Activated naive CD4-positive, alpha-beta T cell treated with anti-CD3 and anti-CD28 coated beads for 36 hours (primary cell): Measurements from ENCODE around the gene KCNK6. TPM values are rescaled to one million over a fixed set of nuclear protein-coding genes. Genes with fewer than 3 reads are reported as not detected.

Source experiments
- CTCF ChIA-PET: fragments of 350-600 bp; sonication (Branson Sonifier 250); formaldehyde crosslinking; loops from one replicate; lab custom pipeline; 2021; ENCODE audit warnings: antibody characterized with exemption; lab: Charles Lee
- DNase-seq: peaks from one replicate; pipeline ENCODE4 v3.0.0-alpha.2; 2020
- H3K27ac Mint-ChIP-seq: one replicate; pipeline ENCODE4 v1.8.0; 2021; ENCODE audit warnings: mild to moderate bottlenecking, mixed read lengths
- H3K27me3 Mint-ChIP-seq: one replicate; pipeline ENCODE4 v1.8.0; 2021; ENCODE audit warnings: low read depth, mixed read lengths
- H3K36me3 Mint-ChIP-seq: one replicate; pipeline ENCODE4 v1.8.0; 2021; ENCODE audit warnings: low read depth, mixed read lengths
- H3K4me1 Mint-ChIP-seq: one replicate; pipeline ENCODE4 v1.8.0; 2021; ENCODE audit warnings: low read depth, mixed read lengths
- H3K4me3 Mint-ChIP-seq: one replicate; pipeline ENCODE4 v1.8.0; 2021; ENCODE audit warnings: mild to moderate bottlenecking, moderate library complexity, mixed read lengths
- H3K9me3 Mint-ChIP-seq: one replicate; pipeline ENCODE4 v1.8.0; 2021; ENCODE audit warnings: mixed read lengths
- intact Hi-C: fragments of 100-400 bp; cut with micrococcal nuclease; formaldehyde crosslinking; loops from one replicate; pipeline ENCODE4 v1.15.1; 2023
- total RNA-seq, 2 experiments: library from RNA; stranded (reverse); gene quantifications; one replicate each; pipeline ENCODE4 v1.2.3, GENCODE V29; 2021

The KCNK6 gene
- total RNA-seq, 2 experiments from 2014 or later = 4.7 to 5.8 TPM

- DNase-seq = no peak
- H3K36me3 Mint-ChIP-seq = peaks cover 4% of the 10 kb centered on the region
- H3K27ac Mint-ChIP-seq = no peak overlapping the region
- H3K4me1 Mint-ChIP-seq = no peaks in the 10 kb centered on the region
- intact Hi-C loops = no loop called here
- CTCF ChIA-PET = no interaction called here
- H3K9me3 Mint-ChIP-seq = no peaks in the 10 kb centered on the region
- no peak overlapping the region for H3K4me3 Mint-ChIP-seq
- no peaks in the 10 kb centered on the region for H3K27me3 Mint-ChIP-seq
Observed at GRCh38 chr19:38304352-38304865, 15.2 kb upstream of the KCNK6 start.

- H3K4me3 Mint-ChIP-seq = no peak overlapping the region
- H3K4me1 Mint-ChIP-seq = no peaks in the 10 kb centered on the region
- H3K9me3 Mint-ChIP-seq = no peaks in the 10 kb centered on the region
- H3K27ac Mint-ChIP-seq = no peak overlapping the region
- DNase-seq = no peak
- intact Hi-C loops = no loop called here
- CTCF ChIA-PET = no interaction called here
- peaks cover 4% of the 10 kb centered on the region for H3K36me3 Mint-ChIP-seq
- no peaks in the 10 kb centered on the region for H3K27me3 Mint-ChIP-seq
Observed at GRCh38 chr19:38304866-38305429, 14.7 kb upstream of the KCNK6 start.

- CTCF ChIA-PET = interaction anchor here (0.6 kb wide), 1 partner anchor 68 kb away, joined by 3 read pairs; the partner anchor contains the start of gene PSMD8
- intact Hi-C loops = no loop called here
- Mint-ChIP-seq H3K9me3 (no peaks in the 10 kb centered on the region), H3K36me3 (peaks cover 6% of the 10 kb centered on the region), H3K4me1 (no peaks in the 10 kb centered on the region), H3K4me3 (no peak overlapping the region), H3K27me3 (no peaks in the 10 kb centered on the region), H3K27ac (no peak overlapping the region)
- DNase-seq = no peak
Observed at GRCh38 chr19:38306236-38306635, 13.4 kb upstream of the KCNK6 start.

GRCh38 chr19:38307076-38307475 is 12.6 kb upstream of the KCNK6 start:
- Mint-ChIP-seq H3K9me3 (no peaks in the 10 kb centered on the region), H3K27me3 (no peaks in the 10 kb centered on the region), H3K4me3 (no peak overlapping the region), H3K27ac (no peak overlapping the region), H3K36me3 (peaks cover 6% of the 10 kb centered on the region), H3K4me1 (no peaks in the 10 kb centered on the region)
- CTCF ChIA-PET = interaction anchor here (0.7 kb wide), 1 partner anchor 33 kb away, joined by 4 read pairs; no protein-coding TSS in a partner anchor
- intact Hi-C loops = no loop called here
- DNase-seq = no peak

GRCh38 chr19:38307597-38307996 is 12.0 kb upstream of the KCNK6 start:
- no peak overlapping the region for H3K4me3 Mint-ChIP-seq
- H3K4me1 Mint-ChIP-seq = peaks cover 3% of the 10 kb centered on the region
- no peak overlapping the region for H3K27ac Mint-ChIP-seq
- H3K27me3 Mint-ChIP-seq = no peaks in the 10 kb centered on the region
- no peak for DNase-seq
- H3K9me3 Mint-ChIP-seq = no peaks in the 10 kb centered on the region
- H3K36me3 Mint-ChIP-seq = peaks cover 6% of the 10 kb centered on the region
- intact Hi-C loops = no loop called here
- CTCF ChIA-PET = no interaction called here

GRCh38 chr19:38308006-38308766 is 11.5 kb upstream of the KCNK6 start:
- CTCF ChIA-PET = no interaction called here

GRCh38 chr19:38308926-38309614 is 10.6 kb upstream of the KCNK6 start:
- DNase-seq = no peak
- H3K27me3 Mint-ChIP-seq = no peaks in the 10 kb centered on the region
- CTCF ChIA-PET = interaction anchor here (0.5 kb wide), 1 partner anchor 20 kb away, joined by 3 read pairs; no protein-coding TSS in a partner anchor
- H3K9me3 Mint-ChIP-seq = no peaks in the 10 kb centered on the region
- no peak overlapping the region for H3K4me3 Mint-ChIP-seq
- H3K4me1 Mint-ChIP-seq = peaks cover 10% of the 10 kb centered on the region
- no peak overlapping the region for H3K27ac Mint-ChIP-seq
- intact Hi-C loops = no loop called here
- H3K36me3 Mint-ChIP-seq = peaks cover 6% of the 10 kb centered on the region

More at GRCh38 chr19:38308006-38308766, 11.5 kb upstream of the KCNK6 start:
- H3K4me1 Mint-ChIP-seq = peaks cover 6% of the 10 kb centered on the region
- H3K9me3 Mint-ChIP-seq = no peaks in the 10 kb centered on the region
- no peaks in the 10 kb centered on the region for H3K27me3 Mint-ChIP-seq
- no peak overlapping the region for H3K4me3 Mint-ChIP-seq
- H3K36me3 Mint-ChIP-seq = peaks cover 6% of the 10 kb centered on the region
- no peak for DNase-seq
- no peak overlapping the region for H3K27ac Mint-ChIP-seq
- intact Hi-C loops = no loop called here

GRCh38 chr19:38309615-38310278 is 9.9 kb upstream of the KCNK6 start:
- Mint-ChIP-seq H3K27me3 (no peaks in the 10 kb centered on the region), H3K4me1 (peaks cover 12% of the 10 kb centered on the region), H3K9me3 (no peaks in the 10 kb centered on the region), H3K4me3 (no peak overlapping the region), H3K36me3 (peaks cover 6% of the 10 kb centered on the region), H3K27ac (no peak overlapping the region)
- no peak for DNase-seq
- CTCF ChIA-PET = interaction anchor here (0.8 to 2.9 kb wide), 2 partner anchors 11 to 66 kb away, joined by 3 to 10 read pairs; no protein-coding TSS in a partner anchor
- intact Hi-C loops = loop anchor here (10.0 kb wide), 2 partner anchors 525 to 995 kb away; partner anchors contain the start of gene ECH1

GRCh38 chr19:38310279-38310670 is 9.4 kb upstream of the KCNK6 start:
- intact Hi-C loops = loop anchor here (10.0 kb wide), 2 partner anchors 525 to 995 kb away; partner anchors contain the start of gene ECH1
- no peaks in the 10 kb centered on the region for H3K9me3 Mint-ChIP-seq
- peaks cover 6% of the 10 kb centered on the region for H3K36me3 Mint-ChIP-seq
- no peak overlapping the region for H3K4me3 Mint-ChIP-seq
- no peaks in the 10 kb centered on the region for H3K27me3 Mint-ChIP-seq
- H3K27ac Mint-ChIP-seq = no peak overlapping the region
- DNase-seq = no peak
- CTCF ChIA-PET = interaction anchor here (0.8 to 2.9 kb wide), 2 partner anchors 10 to 66 kb away, joined by 3 to 10 read pairs; no protein-coding TSS in a partner anchor
- H3K4me1 Mint-ChIP-seq = peaks cover 16% of the 10 kb centered on the region

- Mint-ChIP-seq H3K9me3 (no peaks in the 10 kb centered on the region), H3K4me1 (peaks cover 16% of the 10 kb centered on the region), H3K4me3 (no peak overlapping the region), H3K27ac (no peak overlapping the region), H3K27me3 (no peaks in the 10 kb centered on the region), H3K36me3 (peaks cover 6% of the 10 kb centered on the region)
- CTCF ChIA-PET = interaction anchor here (2.9 kb wide), 1 partner anchor 67 kb away, joined by 10 read pairs; no protein-coding TSS in a partner anchor
- intact Hi-C loops = loop anchor here (10.0 kb wide), 2 partner anchors 524 to 996 kb away; partner anchors contain the start of gene ECH1
- DNase-seq = no peak
Observed at GRCh38 chr19:38310986-38311385, 8.7 kb upstream of the KCNK6 start.

- DNase-seq = peak; percentile 98
- intact Hi-C loops = loop anchor here (1.0 to 10.0 kb wide), 9 partner anchors 19 to 1001 kb away; partner anchors contain the start of genes CATSPERG, ECH1, EIF3K and MAP4K1
- CTCF ChIA-PET = no interaction called here
- Mint-ChIP-seq H3K4me1 (peaks cover 50% of the 10 kb centered on the region), H3K27ac (peak within 1 kb of the TSS; percentile 92), H3K36me3 (no peaks in the 10 kb centered on the region), H3K9me3 (no peaks in the 10 kb centered on the region), H3K27me3 (no peaks in the 10 kb centered on the region), H3K4me3 (peak within 1 kb of the TSS; percentile 89)
Observed at GRCh38 chr19:38315657-38316476, 3.8 kb upstream of the KCNK6 start, which contains the start of gene YIF1B. YIF1B (minus strand) TSS chr19:38315947; CDS start chr19:38315917, 30 bp downstream.
